Smooth muscle cell (in vitro differentiated cells): Measurements from ENCODE around the gene WWOX. TPM values are rescaled to one million over a fixed set of nuclear protein-coding genes. Genes with fewer than 3 reads are reported as not detected.

Experiments used
- DNase-seq: peaks from one replicate; lab custom pipeline; 2025; ENCODE audit not compliant: unreplicated experiment; lab: John Stamatoyannopoulos, UW
- H2AFZ ChIP-seq: fragments of 200-600 bp; sonication (generic); 2 replicates; pipeline ENCODE4 v1.6.0; 2016; ENCODE audit warnings: antibody characterized with exemption, low read depth, mild to moderate bottlenecking
- H3F3A ChIP-seq: fragments of 200-600 bp; sonication (generic); 2 replicates; pipeline ENCODE4 v1.6.0; 2017; ENCODE audit warnings: antibody characterized with exemption, low read depth
- H3K27ac ChIP-seq: fragments of 200-600 bp; sonication (generic); 2 replicates; pipeline ENCODE4 v1.5.1; 2016; ENCODE audit warnings: low read depth, mild to moderate bottlenecking
- H3K27me3 ChIP-seq: fragments of 200-600 bp; sonication (generic); 2 replicates; pipeline ENCODE4 v1.6.1; 2016; ENCODE audit warnings: low read depth, mild to moderate bottlenecking
- H3K36me3 ChIP-seq: fragments of 200-600 bp; sonication (generic); 2 replicates; pipeline ENCODE4 v1.5.1; 2016; ENCODE audit warnings: low read depth
- H3K4me1 ChIP-seq: fragments of 200-600 bp; sonication (generic); 2 replicates; pipeline ENCODE4 v1.5.1; 2016; ENCODE audit warnings: low read depth
- H3K4me2 ChIP-seq: fragments of 200-600 bp; sonication (generic); 2 replicates; pipeline ENCODE4 v1.6.0; 2016; ENCODE audit warnings: mild to moderate bottlenecking
- H3K4me3 ChIP-seq: fragments of 200-600 bp; sonication (generic); 2 replicates; pipeline ENCODE4 v1.5.1; 2016; ENCODE audit warnings: mild to moderate bottlenecking
- H3K79me2 ChIP-seq: fragments of 200-600 bp; sonication (generic); 2 replicates; pipeline ENCODE4 v1.6.0; 2016; ENCODE audit warnings: low read depth, mild to moderate bottlenecking
- H3K9ac ChIP-seq: fragments of 200-600 bp; sonication (generic); 2 replicates; pipeline ENCODE4 v1.6.0; 2016; ENCODE audit warnings: low read depth
- H3K9me3 ChIP-seq: fragments of 200-600 bp; sonication (generic); replicated peaks from 2 replicates; pipeline ENCODE4 v1.5.1; 2016; ENCODE audit warnings: low read depth
- H4K20me1 ChIP-seq: fragments of 200-600 bp; sonication (generic); 2 replicates; pipeline ENCODE4 v1.6.0; 2016; ENCODE audit warnings: low read depth
- WGBS: methylation state at CpG from one replicate; pipeline ENCODE4 v1.1.7; 2016; ENCODE audit warnings: low lambda C conversion rate; 5-methylcytosine and 5-hydroxymethylcytosine counted together
- polyA plus RNA-seq: library from polyadenylated mRNA; unstranded; fragments of >200 nt; fragmentation: Nextera tagmentation; extraction: Ambion mirVana; gene quantifications from 2 replicates; pipeline ENCODE4 v1.2.1, GENCODE V29; 2016
- total RNA-seq: library from RNA; depleted of rRNA; stranded (reverse); fragments of >200 nt; gene quantifications from 2 replicates; pipeline ENCODE4 v1.2.3, GENCODE V29; 2014
- TF ChIP-seq, protein P1 (sequence below): fragments of 200-600 bp; sonication (generic); IDR thresholded peaks from 2 replicates; pipeline ENCODE4 v1.5.1; 2017; ENCODE audit warnings: borderline replicate concordance, mild to moderate bottlenecking, antibody characterized with exemption; ENCODE audit not compliant: insufficient read depth, poor library complexity, severe bottlenecking

WWOX gene
- total and polyA plus RNA-seq, 2 experiments from 2014 or later: 7.5 to 14.0 TPM

DNA sequence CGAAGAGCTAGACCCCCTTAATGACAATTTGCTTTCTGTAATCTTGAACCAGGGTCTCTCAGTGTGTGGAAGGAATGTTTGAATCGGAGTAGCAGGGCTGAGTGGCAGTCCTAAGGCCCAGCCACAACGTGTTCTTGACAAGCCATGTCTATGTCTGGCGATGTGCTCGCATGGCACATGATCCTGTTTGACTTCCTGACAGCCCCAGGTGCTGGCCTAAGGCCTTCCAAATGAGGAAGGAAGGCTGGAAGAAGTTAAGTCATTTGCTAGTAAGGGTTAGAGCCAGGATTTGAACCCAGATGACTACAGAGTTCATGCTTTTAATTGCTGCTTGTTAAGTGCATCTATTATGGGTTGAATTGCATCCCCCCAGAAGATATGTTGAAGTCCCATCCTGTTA, 1014.4 kb downstream of the WWOX start:
- no peak overlapping the region for H3K4me2 ChIP-seq
- TF ChIP-seq, protein P1, sequence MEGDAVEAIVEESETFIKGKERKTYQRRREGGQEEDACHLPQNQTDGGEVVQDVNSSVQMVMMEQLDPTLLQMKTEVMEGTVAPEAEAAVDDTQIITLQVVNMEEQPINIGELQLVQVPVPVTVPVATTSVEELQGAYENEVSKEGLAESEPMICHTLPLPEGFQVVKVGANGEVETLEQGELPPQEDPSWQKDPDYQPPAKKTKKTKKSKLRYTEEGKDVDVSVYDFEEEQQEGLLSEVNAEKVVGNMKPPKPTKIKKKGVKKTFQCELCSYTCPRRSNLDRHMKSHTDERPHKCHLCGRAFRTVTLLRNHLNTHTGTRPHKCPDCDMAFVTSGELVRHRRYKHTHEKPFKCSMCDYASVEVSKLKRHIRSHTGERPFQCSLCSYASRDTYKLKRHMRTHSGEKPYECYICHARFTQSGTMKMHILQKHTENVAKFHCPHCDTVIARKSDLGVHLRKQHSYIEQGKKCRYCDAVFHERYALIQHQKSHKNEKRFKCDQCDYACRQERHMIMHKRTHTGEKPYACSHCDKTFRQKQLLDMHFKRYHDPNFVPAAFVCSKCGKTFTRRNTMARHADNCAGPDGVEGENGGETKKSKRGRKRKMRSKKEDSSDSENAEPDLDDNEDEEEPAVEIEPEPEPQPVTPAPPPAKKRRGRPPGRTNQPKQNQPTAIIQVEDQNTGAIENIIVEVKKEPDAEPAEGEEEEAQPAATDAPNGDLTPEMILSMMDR: no peak
- H3K4me3 ChIP-seq: no peak overlapping the region
- H3K27me3 ChIP-seq: peaks cover 13% of the 10 kb centered on the region
- DNase-seq: no peak
- H4K20me1 ChIP-seq: no peaks in the 10 kb centered on the region
- H3F3A ChIP-seq: no peaks in the 10 kb centered on the region
- no peaks in the 10 kb centered on the region for H3K36me3 ChIP-seq
- no peaks in the 10 kb centered on the region for H3K79me2 ChIP-seq
- H2AFZ ChIP-seq: no peak overlapping the region
- WGBS: 93% methylated on average over 5 of the region's 5 CpGs
- no peak overlapping the region for H3K9ac ChIP-seq
- H3K4me1 ChIP-seq: no peaks in the 10 kb centered on the region
- no peaks in the 10 kb centered on the region for H3K9me3 ChIP-seq
- H3K27ac ChIP-seq: no peak overlapping the region

DNA sequence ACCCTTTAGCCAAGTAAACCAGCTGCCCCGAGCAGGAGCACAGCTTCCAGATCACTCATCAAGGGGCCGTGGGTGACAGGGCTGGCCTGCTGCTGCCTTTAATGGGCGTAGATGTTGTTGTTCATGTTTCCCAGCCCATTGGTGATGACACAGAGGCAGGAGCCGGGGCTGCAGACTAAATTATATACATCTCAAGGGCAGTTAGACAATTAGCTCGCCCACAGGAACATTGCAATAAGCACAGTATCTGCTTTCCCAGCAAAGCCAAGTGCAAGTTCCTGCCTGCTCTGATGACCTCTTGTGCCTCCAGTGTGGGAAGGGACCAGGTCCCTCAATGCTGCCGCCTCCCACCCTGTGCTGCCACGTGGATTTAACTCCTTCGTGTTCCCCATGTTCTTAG, 1015.3 kb downstream of the WWOX start:
- Histone ChIP-seq H4K20me1 (no peaks in the 10 kb centered on the region), H3K4me1 (no peaks in the 10 kb centered on the region), H3K9me3 (no peaks in the 10 kb centered on the region), H2AFZ (no peak overlapping the region), H3K27ac (no peak overlapping the region), H3K9ac (no peak overlapping the region), H3K79me2 (no peaks in the 10 kb centered on the region), H3K27me3 (peaks cover 8% of the 10 kb centered on the region), H3K4me3 (no peak overlapping the region), H3K4me2 (no peak overlapping the region), H3F3A (no peaks in the 10 kb centered on the region), H3K36me3 (no peaks in the 10 kb centered on the region)
- TF ChIP-seq, protein P1: no peak
- DNase-seq: no peak
- WGBS: 30% methylated on average over 8 of the region's 8 CpGs

DNA sequence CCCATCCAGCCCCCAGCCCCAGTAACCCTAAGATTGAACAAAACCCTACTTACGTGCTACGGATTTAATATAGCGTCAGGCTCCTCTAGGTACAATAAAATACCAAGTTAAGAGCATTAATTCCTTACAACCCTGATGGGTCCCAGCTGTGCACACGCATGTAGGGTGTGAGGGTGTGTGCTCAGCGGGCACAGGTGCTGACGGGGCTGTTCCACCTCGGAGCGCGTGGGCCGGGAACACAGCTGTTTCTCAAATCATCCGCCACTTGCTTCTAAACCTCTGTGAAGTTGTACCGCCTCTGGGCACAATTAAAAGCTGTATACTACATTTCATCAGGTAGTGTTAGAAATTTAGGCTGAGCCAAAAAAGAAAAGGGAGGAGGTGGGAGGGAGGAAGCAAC, 1022.5 kb downstream of the WWOX start:
- Histone ChIP-seq H3K9ac (no peak overlapping the region), H3K27me3 (peaks cover 3% of the 10 kb centered on the region), H3K79me2 (no peaks in the 10 kb centered on the region), H3K4me1 (no peaks in the 10 kb centered on the region), H4K20me1 (no peaks in the 10 kb centered on the region), H2AFZ (no peak overlapping the region), H3K36me3 (no peaks in the 10 kb centered on the region), H3K4me2 (no peak overlapping the region), H3K9me3 (no peaks in the 10 kb centered on the region), H3K27ac (no peak overlapping the region), H3K4me3 (no peak overlapping the region), H3F3A (no peaks in the 10 kb centered on the region)
- no peak for DNase-seq
- WGBS: 96% methylated on average over 12 of the region's 12 CpGs
- TF ChIP-seq, protein P1: no peak

DNA sequence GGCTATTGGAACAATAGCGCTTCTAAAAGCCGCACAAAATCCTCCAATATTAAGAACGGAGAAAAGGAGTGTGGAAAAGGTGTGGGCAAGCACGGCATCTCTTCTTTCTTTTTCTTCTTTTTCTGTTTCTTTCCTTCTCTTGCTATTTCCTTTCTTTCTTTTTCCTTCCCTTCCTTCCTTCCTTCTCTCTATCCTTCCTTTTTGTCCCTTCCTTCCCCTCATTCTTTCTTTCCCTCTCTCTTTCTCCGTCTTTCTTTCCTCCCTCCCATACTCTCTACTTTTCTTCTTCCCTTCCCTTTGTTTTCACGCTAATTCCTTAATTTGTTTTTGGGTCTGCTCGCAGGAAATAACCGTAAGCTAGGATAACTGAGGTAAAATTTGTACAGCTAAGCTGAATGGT, 1022.9 kb downstream of the WWOX start:
- WGBS: 95% methylated on average over 8 of the region's 8 CpGs
- Histone ChIP-seq H3K4me3 (no peak overlapping the region), H3K4me1 (no peaks in the 10 kb centered on the region), H2AFZ (no peak overlapping the region), H3K36me3 (no peaks in the 10 kb centered on the region), H3K9ac (no peak overlapping the region), H3K79me2 (no peaks in the 10 kb centered on the region), H3K27ac (no peak overlapping the region), H3F3A (no peaks in the 10 kb centered on the region), H3K9me3 (no peaks in the 10 kb centered on the region), H3K4me2 (no peak overlapping the region), H4K20me1 (no peaks in the 10 kb centered on the region), H3K27me3 (peaks cover 3% of the 10 kb centered on the region)
- DNase-seq: no peak
- TF ChIP-seq, protein P1: no peak
